GM18502 (cell line): ENCODE measurements around the gene UBR3.
"Not testable (repeated sequence)": the region's sequence is repeated elsewhere in the genome, so short reads cannot be mapped to it uniquely, and the experiment has no call there.

ENCODE experiments used
- ATAC-seq: cut with Tn5 transposase; IDR thresholded peaks from one replicate; pipeline ENCODE4 v1.9.1; 2021; ENCODE audit warnings: mild to moderate bottlenecking; ENCODE audit not compliant: unreplicated experiment, poor library complexity

Gene UBR3

DNA sequence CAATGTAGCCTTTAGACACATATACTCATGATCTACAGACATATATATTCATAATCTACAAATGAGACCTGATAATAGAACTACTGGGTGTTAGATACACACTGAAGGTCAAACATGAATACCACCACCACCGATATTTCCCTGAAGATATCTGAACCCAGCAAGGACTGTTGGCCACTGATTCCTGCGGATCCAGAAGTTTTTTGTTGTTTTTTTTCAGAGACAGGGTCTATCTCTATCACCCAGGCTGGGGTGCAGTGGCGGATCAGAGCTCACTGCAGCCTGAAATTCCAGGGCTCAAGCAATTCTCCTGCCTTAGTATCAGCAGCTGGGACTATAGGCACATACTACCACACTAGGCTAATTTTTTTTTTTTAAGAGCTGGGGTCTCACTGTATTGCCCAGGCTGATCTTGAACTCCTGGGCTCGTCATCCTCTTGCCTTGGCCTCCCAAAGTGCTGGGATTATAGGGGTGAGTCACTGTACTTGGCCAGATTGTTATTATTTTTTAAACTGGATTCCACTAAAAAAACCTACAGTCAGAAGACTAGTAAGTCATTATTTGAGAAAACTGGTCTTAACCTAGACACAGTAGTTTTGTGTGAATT lies 4.4 kb upstream of the UBR3 start:
- no peak for ATAC-seq

DNA sequence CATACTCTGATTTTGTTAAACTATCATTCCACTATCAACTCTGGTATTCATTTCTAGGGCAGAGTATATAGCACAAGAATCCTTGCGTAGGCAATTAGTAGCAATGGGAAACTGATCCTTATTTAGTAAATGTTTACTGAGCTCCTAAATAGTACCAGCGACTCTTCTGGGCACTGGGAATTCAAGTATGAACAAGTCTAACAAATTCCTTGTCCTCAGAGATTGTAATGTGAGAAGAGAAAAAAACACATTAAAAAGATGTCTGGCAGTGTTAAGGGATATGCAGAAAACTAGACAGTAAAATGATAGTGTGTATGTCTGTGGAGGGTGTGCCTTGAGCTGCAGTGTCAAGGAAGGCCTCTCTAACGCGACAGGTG lies 3.3 kb upstream of the UBR3 start:
- no peak for ATAC-seq

DNA sequence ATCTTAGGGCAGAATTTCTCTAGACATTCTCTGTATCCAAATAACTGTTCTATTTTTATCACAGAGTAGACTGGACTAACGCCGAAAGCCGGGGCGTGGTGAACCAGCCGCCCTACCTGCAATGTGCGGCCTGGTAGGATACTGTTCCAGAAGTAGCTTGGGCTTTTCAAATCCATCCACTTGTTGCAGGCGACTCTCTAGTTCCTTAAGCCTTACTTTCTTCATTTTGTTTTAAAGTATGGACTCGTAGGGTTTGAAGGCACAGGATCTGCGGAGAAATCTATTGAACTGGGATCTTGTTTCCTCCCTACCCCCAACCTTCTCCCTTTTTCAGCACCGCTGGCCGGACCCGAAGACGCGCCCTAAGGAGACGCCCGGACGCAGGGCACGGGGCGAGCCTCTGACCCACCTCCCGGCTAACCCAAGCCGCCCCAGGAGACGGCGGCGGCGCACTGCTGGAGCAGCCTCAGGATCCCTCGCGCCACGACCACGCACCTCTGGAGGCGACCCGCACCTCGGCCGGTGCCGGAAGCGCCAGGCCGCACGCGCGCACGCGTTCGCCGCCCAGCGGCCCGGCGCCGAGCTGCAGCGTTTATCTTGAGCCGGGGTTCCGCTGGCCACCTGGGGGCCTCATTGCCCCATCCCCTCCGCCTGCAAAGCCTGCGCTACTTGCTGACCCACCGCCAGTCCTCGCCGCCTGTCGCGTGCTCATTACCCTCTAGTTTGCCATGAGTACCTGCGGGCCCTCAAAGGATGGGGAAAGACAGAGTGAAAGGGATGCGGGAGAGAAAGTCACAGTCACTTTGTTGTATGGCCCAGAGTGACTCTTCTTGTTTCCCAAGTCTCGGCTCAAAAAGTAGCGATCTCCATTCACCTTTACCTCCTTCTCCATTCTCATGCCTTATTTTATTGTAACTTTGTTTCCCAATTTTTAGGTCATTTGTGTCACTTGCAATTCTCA lies 2.6 kb upstream of the UBR3 start, which contains the start of gene METTL5:
TSS of gene METTL5 (minus strand) at position 533 of the 961 bp plus-strand sequence. CDS start at position 225, 308 bp downstream.
- peak; percentile 68 for ATAC-seq

DNA sequence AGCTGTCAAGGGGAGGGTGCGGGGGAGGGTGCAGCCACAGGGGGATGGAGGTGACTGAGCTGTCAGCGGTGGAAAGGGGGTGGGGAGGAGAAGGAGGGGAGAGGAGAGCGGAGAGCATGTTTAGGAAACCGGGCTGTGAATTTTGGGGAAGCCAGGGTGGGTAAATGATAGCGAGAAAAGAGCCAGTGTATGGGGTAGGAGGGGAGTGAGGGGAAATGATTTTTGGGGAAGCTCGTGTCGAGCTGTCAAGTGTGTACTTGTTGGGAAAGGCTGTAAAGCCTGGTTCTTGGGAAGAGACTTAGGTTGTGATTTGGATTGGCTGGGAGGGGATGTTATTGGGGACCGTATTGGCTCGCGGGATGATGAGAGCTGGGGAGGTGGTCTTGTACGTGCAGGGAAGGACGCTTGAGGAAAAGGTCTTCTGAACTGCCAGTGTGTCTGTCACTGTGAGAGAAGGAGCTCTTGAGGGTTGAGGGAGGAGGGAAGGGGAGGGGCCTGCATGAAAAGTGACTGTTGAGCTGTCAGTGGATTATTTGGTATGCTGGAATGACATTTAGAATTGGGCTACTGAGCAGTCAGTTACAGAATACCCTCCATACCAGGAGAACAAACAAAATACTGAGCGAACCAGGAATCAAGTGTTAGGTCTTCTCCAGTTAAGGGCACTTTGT lies 1.0 kb downstream of the UBR3 start:
- ATAC-seq: peak; percentile 34

DNA sequence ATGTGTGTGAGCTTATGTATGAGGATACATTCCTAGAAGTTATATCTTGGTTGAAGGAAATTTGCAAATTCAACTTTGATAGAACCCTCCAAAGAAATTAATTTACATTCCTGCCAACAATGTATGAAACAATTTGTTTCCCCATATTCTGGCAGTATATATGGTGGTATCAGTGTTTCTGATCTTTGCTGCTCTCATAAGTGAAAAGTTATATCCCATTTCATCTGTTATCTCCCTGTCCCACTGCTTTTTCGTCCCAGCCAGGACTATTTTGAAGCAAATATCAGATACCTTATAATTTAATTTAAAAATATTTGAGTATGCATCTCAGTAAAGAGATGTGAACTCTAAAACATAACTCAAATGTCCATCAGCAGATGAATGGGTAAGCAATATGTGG lies 7.1 kb downstream of the UBR3 start:
- ATAC-seq: no peak

DNA sequence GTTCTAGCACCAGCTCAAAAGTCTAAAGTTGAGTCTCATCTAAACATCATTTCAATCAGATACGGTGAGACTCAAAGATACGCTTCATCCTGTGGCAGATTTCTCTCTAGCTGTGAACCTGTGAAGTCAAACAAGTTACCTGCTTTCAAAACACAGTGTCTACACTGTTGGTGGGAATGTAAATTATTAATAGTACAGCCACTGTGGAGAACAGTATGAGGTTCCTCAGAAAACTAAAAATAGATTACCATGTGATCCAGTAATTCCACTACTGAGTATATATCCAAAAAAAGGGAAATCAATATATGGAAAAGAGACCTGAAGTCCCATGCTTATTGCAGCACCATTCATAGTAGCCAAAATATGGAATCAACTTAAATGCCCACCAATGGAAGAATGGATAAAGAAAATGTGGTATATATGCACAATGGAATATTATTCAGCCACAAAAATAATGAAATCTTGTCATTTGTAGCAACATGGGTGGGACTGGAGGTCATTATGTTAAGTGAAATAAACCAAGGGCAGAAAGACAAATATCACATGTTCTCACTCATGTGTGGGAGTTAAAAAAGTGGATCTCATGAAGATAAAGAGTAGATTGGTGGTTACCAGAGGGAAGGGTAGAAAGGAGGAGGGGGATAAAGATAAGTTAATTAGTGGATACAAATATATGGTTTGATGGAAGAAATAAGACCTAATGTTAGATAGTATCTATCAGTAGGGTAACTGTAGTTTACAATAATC lies 11.7 kb downstream of the UBR3 start:
- ATAC-seq: no peak

DNA sequence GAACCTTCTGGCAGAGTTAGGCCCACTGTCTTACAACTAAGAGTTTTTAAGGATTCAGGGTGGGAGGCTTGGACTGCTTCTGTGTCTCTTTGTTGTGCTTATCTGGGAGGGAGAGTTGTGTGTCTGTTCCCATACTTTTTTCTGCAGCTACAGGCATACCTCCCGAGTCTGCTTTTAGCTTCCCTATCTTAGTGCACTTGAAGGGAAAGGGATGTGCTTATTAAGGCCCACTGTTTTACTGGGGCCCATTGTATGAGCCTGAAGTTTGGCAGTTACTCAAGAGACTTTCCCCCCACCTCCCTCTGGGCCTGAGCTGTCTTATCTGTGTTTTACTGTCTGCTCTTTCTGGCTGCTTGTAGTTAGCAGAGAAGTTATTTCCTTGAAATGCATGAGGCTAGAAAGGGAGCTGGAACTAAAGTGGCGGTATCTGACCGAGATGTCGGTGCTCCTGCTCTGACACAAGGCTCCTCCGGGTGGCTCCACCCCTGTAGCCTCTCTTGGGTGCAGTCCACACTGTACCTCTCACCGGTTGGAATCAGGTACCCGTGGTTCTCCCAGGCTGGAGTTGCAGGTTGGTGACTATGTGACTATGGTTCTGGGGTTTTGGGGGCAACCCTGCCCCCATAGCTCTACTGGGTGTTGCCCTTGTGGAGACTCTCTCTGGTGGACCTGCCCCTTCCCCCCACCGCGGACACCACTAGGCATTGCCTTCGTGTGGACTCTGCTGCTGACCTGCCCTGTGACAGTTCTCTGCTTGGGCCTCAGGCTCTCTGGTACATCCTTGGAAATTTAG lies 12.9 kb downstream of the UBR3 start:
- ATAC-seq: no peak

DNA sequence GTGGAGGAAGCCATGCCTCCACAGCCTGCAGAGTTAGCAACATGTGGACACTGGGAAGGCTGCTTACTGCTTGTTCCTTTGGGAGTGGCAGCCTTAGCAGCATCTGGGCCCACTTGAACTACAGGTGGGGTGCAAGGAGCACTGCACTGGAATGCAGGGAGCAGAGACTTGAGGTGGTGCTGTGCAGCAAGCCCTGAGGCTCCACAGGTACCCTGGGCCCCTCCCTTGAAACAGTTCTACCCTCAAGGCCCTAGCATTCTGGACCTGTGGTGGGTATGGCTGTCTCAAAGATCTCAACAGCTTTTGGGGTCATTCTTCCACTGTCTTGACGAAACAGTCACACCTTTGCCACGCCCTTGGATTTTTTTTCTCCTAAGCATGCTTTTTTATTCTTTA lies 13.5 kb downstream of the UBR3 start:
- no peak for ATAC-seq

DNA sequence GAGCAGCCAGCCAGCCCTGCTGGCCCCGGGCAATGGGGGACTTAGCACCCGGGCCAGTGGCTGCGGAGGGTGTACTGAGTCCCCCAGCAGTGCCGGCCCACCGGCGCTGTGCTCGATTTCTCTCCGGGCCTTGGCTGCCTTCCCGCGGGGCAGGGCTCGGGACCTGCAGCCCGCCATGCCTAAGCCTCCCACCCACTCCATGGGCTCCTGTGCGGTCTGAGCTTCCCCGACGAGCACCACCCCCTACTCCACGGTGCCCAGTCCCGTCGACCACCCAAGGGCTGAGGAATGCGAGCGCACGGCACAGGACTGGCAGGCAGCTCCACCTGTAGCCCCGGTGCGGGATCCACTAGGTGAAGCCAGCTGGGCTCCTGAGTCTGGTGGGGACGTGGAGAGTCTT lies 14.4 kb downstream of the UBR3 start:
- ATAC-seq: not testable (repeated sequence)

DNA sequence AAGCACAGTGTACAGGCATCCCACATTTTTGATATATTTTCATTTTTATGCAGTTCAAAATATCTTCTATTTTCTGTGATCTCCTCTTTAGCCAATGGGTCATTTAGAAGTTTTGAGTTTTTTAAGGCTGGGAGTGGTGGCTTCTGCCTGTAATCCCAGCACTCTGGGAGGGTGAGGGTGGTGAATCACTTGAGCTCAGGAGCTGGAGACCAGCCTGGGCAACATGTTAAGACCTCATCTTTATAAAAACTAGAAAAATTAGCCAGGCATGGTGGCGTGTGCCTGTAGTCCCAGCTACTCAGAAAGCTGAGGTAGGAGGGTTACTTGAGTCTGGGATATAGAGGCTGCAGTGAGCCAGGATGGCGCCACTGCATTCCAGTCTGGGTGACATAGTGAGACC lies 17.8 kb downstream of the UBR3 start:
- ATAC-seq: no peak

DNA sequence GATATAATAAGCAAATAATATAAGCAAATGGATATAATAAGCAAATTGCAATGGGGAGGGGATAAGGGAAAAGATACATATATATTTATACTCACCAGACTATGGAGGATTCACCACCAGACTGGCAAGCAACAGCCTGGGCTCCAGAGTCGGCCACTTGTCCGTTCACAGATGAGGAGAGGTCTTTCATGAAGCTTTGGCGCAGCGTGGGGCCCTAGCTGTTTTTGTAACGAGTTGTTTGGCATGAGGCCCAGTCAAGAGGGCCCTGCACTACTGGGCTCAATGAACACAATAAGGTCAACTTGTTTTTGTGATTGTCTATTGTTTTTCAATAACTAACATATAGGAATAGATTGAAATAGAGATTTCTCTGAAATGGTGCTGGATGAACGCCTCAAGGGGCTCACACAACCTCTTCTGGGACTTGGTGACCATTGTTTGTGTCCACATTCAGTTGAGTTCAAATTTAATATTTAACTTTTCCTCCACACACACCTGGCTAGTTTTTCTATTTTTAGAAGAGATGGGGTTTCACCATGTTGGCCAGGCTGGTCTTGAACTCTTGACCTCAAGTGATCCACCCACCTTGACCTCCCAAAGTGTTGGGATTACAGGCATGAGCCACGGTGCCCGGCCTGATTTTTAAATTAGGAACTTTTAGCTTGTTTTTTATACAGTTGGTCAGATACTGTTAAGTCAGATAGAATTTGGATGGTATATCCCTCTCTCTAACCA lies 21.9 kb downstream of the UBR3 start:
- ATAC-seq: not testable (repeated sequence)

DNA sequence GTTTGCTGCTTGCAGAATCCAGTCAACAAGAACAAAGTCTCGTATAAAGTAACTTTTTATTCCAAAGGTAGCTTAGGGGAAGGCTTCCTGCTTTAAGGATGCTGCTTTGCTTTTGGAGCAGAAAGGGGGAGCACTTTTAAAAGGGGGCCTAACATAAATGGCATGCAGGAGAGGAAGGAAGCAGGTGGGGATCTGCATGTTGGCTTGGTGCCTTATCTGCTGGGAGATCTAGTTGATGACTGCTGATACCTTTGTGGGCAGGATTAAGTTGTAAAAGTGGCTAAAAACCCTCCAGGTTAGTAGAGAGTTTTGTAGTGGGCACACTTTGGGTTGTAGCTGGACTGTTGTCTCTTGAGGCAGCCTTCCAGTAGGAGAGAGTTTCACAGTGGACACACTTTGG lies 22.5 kb downstream of the UBR3 start:
- no peak for ATAC-seq

DNA sequence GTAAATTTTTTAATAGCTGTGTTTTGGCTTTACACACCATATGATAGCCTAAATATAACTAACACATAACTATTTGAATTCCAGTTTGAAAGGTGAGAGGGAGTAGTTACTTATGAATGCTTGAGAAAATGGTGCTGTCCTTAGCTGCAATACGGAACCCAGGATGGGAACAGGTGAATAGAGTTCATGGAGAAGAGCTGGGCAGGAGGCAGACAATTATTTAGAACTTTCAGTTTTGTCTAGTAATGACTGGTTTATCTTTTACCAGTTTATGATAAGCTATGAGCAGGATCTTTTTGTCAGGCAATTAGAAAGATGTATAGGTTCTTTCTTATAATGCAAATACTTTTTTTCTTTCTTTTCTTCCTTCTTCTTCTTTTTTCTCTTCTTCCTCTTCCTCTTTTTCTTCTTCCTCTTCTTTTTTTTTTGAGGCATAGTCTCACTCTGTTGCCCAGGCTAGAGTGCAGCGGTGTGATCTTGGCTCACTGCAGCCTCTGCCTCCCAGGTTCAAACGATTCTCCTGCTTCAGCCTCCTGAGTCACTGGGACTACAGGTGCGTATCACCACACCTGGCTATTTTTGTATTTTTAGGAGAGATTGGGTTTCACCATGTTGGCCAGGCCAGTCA lies 25.9 kb downstream of the UBR3 start:
- ATAC-seq: no peak

DNA sequence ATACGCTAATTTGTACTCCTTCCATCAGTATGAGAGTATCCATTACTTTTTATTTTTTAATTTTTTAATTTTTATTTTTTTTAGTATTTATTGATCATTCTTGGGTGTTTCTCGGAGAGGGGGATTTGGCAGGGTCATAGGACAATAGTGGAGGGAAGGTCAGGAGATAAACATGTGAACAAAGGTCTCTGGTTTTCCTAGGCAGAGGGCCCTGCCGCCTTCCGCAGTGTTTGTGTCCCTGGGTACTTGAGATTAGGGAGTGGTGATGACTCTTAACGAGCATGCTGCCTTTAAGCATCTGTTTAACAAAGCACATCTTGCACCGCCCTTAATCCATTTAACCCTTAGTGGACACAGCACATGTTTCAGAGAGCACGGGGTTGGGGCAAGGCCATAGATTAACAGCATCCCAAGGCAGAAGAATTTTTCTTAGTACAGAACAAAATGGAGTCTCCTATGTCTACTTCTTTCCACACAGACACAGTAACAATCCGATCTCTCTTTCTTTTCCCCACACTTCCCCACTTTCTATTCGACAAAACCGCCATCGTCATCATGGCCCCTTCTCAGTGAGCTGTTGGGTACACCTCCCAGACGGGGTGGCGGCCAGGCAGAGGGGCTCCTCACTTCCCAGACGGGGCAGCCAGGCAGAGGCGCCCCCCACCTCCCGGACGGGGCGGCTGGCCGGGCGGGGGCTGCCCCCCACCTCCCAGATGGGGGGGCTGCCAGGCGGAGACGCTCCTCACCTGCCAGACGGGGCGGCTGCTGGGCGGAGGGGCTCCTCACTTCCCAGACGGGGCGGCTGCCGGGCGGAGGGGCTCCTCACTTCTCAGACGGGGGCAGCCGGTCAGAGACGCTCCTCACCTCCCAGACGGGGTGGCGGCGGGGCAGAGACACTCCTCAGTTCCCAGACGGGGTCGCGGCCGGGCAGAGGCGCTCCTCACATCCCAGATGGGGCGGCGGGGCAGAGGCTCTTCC lies 28.3 kb downstream of the UBR3 start:
- ATAC-seq: not testable (repeated sequence)

DNA sequence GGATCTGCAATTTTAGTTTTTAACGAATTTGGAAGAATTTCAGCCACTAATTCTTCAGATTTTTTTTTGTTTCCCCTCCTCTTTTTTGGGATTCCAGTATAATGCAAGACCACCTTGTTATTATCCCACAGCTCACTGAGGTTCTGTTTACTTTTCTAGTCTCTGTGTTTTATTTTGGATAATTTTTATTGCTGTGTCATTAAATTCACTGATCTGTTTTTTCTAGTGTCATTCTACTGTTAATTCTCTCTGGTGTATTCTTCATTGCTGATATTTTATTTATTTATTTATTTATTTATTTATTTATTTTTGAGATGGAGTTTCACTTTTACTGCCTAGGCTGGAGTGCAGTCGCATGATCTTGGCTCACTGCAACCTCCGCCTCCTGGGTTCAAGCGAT lies 32.2 kb downstream of the UBR3 start:
- ATAC-seq: no peak

DNA sequence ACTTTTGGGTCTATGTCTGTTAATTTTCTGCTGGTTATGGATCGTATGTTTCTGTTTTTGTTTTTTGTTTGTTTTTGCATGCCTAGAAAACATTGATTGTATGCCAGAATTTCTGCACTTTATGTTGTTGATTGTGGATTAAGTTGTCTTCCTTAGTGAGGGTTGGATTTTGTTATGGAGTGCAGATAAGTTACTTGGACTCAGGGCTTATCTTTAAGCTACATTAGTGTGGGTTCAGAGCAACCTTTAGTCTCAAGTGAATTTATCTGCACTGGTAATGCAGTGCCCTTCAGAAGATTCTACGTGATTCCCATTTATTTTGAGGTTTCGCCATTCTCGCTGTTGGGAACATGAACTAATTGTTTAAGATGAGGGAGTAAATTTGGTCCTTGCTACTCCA lies 32.9 kb downstream of the UBR3 start:
- no peak for ATAC-seq

DNA sequence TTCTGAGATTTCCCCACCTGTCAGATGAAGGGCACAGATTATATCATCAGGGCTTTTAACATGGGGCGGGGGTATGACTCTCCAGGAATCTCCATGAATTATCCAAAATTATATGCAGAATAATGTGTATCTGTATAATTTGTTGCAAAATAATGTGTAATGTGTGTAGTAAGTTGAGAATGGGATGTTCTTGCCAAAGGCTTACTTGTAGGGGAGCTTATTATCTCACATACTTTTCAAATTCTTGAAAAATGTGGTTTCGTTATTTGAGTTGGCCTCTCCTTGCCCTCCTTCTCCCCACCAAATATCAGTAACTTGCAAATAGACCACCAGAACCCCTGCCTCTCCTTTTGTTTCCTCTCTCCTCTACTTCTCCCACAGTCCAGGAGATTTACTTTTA lies 35.6 kb downstream of the UBR3 start:
- ATAC-seq: no peak
